ENCODE measurements around the gene BIK.

Gene BIK

DNA sequence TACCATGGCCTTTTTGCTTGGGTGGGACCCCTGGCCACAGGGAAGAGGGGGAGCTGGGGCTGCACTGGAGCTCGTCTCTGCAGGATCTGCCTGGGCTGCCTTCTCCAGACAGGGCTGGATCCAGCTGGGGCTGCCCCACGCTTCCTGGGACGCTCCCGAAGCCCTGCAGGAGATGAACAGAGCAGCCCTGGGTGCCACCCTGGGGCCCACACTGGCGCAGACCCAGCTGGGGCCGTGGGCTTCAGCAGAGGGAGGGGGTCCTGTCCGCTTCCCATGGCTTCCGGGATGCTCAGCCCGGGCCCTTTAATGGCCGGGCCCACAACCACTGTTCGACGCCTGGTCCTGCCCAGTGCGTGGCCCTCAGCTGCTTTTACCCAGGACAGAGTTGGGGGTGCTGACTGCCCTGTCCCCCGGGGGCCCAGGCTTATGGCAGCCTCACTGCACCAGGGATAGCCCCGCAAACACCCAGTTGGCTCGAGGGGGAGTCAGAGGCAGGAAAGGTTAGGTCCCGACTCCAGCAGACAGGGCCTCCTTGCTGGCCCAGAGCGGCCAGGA is 52.8 kb downstream of the BIK start:
- no peak for DNase-seq

- DNase-seq = no peak
Observed at GRCh38 chr22:43164636-43165035, 54.1 kb downstream of the BIK start.

- no peak for DNase-seq
Observed at GRCh38 chr22:43166132-43166930, 55.8 kb downstream of the BIK start.

- DNase-seq = no peak
Observed at GRCh38 chr22:43167001-43167589, 56.5 kb downstream of the BIK start.

GRCh38 chr22:43168471-43169309 is 58.1 kb downstream of the BIK start:
- no peak for DNase-seq

GRCh38 chr22:43169310-43170130 is 59.0 kb downstream of the BIK start:
- no peak for DNase-seq

DNA sequence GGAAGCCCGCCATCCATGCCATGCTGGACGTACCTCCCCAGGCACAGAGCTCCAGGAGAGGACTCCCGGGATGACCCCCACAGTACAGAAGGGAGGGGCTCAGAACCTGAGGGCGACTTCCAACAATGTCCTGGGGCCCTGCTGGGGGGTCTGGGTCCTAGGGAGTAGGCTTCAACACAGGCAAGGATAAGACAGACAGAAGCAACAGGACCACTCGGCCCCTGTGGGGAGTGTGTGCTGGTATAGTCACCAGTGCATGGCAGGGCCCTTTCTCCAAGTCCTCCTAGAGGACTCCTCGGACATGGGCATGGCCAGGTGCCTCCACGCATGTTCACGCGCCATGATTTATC is 59.6 kb downstream of the BIK start:
- DNase-seq = no peak

GRCh38 chr22:43171019-43171491 is 60.5 kb downstream of the BIK start:
- no peak for DNase-seq

DNA sequence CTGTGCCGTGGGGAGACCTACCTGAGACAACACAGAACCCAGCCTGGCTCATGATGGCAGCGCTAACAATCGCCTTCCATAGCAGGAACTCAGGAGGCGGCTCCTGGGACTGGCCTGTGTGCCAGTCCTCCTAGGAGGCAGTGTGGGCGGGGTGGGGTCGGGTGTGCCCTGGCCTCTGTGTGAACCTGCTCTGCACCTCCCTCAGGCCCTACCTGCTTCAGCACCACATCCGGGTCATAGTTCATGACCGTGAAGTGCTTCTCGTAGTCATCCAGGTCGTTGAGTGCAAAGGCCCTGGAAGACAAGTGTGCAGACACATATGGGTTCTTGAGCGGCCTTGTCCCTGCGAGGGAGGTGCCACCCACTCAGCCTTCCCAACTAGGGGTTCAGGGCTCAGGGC is 61.1 kb downstream of the BIK start:
- DNase-seq = no peak

GRCh38 chr22:43172191-43172590 is 61.6 kb downstream of the BIK start:
- no peak for DNase-seq

DNA sequence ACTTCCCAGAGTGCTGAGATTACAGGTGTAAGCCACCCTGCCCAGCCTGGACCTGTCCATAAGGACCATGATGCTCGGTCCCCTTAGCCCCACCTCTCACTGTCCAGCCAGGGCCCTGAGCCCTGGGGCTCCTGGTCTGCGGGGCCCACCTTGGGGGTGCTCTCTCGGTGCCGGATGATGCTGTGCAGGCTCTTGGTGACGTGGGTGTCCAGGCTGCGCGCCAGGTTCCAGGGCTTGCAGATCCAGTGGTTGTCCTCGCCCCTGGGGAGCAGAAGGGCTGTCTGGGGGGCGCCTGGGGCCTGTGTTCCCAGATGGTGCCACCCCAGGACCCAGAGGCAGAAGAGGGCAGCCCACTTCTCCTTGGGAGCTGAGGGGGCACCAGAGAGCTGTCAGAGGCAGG is 63.0 kb downstream of the BIK start:
- no peak for DNase-seq

- no peak for DNase-seq
Observed at GRCh38 chr22:43173976-43174720, 63.6 kb downstream of the BIK start.

DNA sequence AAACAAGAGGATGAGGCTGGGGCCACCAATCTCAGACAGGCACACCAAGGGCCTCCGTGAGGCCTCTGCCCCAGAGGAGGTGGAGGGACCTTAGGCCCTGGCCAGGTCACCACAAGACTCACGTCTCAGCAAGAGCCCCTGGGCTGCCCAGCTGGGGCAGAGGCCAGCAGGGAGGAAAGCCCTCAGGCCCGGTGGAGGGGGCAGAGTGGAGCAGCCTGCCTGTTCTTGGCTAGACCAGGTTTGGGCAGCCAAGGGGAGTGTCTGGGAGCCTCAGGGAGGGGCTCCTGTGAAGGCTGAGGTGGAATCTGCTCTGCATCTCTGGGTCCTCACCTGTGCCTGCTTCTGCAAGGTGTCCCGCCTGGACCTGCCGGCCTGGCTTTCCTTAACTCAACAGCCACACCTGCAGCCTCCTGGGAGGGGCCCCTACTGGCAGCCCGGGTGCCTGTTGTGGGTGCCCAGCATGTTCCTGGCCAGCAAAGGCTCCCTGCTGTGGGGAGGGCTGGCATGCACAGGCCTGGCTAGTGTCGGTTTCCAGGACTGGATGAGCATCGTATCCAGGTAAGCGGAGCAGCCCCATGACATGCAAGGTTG is 64.5 kb downstream of the BIK start:
- no peak for DNase-seq

DNA sequence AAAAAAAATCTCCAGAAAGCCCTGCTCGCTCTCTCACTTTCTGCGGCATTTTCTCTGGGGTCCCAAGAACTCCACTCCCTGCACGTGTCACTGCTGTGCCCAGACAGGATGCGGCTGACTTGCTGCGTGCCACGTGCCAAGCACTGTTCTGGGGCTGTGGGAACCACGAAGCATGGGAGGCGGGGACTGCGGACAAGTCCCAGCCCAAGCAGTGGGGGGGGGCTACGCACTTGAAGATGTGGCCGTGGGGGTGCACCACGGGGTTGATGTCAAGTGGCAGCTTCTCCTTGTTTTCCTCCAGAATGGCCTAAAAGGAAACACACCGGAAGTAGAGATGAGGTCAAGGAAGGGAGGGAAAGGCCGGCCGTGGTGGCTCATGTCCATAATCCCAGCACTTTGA is 65.5 kb downstream of the BIK start:
- no peak for DNase-seq

- DNase-seq = no peak
Observed at GRCh38 chr22:43177479-43177878, 66.9 kb downstream of the BIK start.

All from activated CD4-positive, alpha-beta T cell treated with anti-CD3 and anti-CD28 coated beads, Interleukin-2, amount 50 U/mL, for 4 hours (primary cell).